GM10266 (cell line): Measurements from ENCODE around the gene ABHD14A.

Experiments used
- DNase-seq: peaks from one replicate; pipeline ENCODE4 v3.0.0; 2012; ENCODE audit errors: extremely low spot score
- CTCF ChIP-seq: IDR thresholded peaks from 2 replicates; pipeline ENCODE4 v1.5.1; 2012; ENCODE audit warnings: mild to moderate bottlenecking, low read depth; ENCODE audit not compliant: control insufficient read depth, insufficient read depth; ENCODE audit errors: missing control alignments

The ABHD14A gene

GRCh38 chr3:51948016-51948580, 26.8 kb upstream of the ABHD14A start:
- no peak for DNase-seq
- TF ChIP-seq CTCF: no peak

- no peak for DNase-seq
- no peak for TF ChIP-seq CTCF
Observed at GRCh38 chr3:51949121-51949520, 25.7 kb upstream of the ABHD14A start.

- TF ChIP-seq CTCF: no peak
- no peak for DNase-seq
Observed at GRCh38 chr3:51950899-51951298, 24.0 kb upstream of the ABHD14A start.

GRCh38 chr3:51953445-51953844, 21.4 kb upstream of the ABHD14A start:
- DNase-seq: no peak
- TF ChIP-seq CTCF: no peak

- no peak for TF ChIP-seq CTCF
- DNase-seq: no peak
Observed at GRCh38 chr3:51954105-51954504, 20.8 kb upstream of the ABHD14A start.

GRCh38 chr3:51954713-51955112, 20.2 kb upstream of the ABHD14A start:
- TF ChIP-seq CTCF: no peak
- DNase-seq: no peak

- no peak for TF ChIP-seq CTCF
- DNase-seq: no peak
Observed at GRCh38 chr3:51955175-51955892, 19.5 kb upstream of the ABHD14A start, which contains the start of gene GPR62. Gene GPR62 (plus strand): TSS chr3:51955381. CDS start chr3:51955653, 272 bp downstream.
